ENCODE results near the gene FSIP1.

FSIP1 gene

GRCh38 chr15:39551476-39551875 lies 231.2 kb downstream of the FSIP1 start:
- Histone ChIP-seq H3K27me3 (replicated peaks; ENCODE audit: control insufficient read depth, insufficient read depth, low read length) (no peaks in the 10 kb centered on the region), H3K4me3 (replicated peaks; ENCODE audit: low read depth, low read length) (no peak overlapping the region), H3K36me3 (ENCODE audit: control insufficient read depth, insufficient read depth, low read length) (no peaks in the 10 kb centered on the region)
- DNase-seq (ENCODE audit: extremely low read depth, insufficient read length) = no peak
- TF ChIP-seq CTCF (IDR thresholded peaks at IDR 0.05; ENCODE audit: insufficient read depth, low read length, poor library complexity, severe bottlenecking) = no peak

Data from GM06990 (cell line).